Measurements from ENCODE around the gene MAST3.

- TF ChIP-seq CTCF (IDR thresholded peaks at IDR 0.05; ENCODE audit: extremely low read depth in 1 of 2, insufficient read depth in 1 of 2, low read depth in 1 of 2, low read length in 2 of 2) (no peak), POLR2A (IDR thresholded peaks at IDR 0.05; ENCODE audit: low read depth, low read length) (no peak), EZH2 (IDR thresholded peaks at IDR 0.05; ENCODE audit: borderline replicate concordance, low read depth, low read length, severe bottlenecking) (no peak), POLR2AphosphoS5 (IDR thresholded peaks at IDR 0.05; ENCODE audit: insufficient read depth, low read depth, low read length) (no peak), MAX (IDR thresholded peaks at IDR 0.05; ENCODE audit: insufficient read depth, insufficient read length) (no peak), GATA2 (IDR thresholded peaks at IDR 0.05; ENCODE audit: insufficient read depth, insufficient read length, low read depth, low read length) (no peak)
Observed at GRCh38 chr19:18073197-18073596, 24.4 kb upstream of the MAST3 start.

All from endothelial cell of umbilical vein (primary cell).